HCT116 (cell line): ENCODE results near the gene LDB2. TPM values are rescaled to one million over a fixed set of nuclear protein-coding genes. Genes with fewer than 3 reads are reported as not detected.

Source experiments
- ATAC-seq: fragments of 200-7000 bp; cut with Tn5 transposase; 2 replicates; pipeline ENCODE4 v1.9.1; 2020; ENCODE audit warnings: mild to moderate bottlenecking, moderate library complexity
- BruUV-seq: library from RNA; stranded (reverse); fragments of 400-500 nt; replicated peaks from 2 replicates; lab custom pipeline; 2021; lab: Mats Ljungman, UMichigan
- CTCF ChIA-PET: fragments of 300-600 bp; sonication (Branson Sonifier 250); formaldehyde crosslinking; loops from one replicate; lab custom pipeline; 2021; ENCODE audit warnings: antibody characterized with exemption; lab: Charles Lee
- POLR2A ChIA-PET: fragments of 300-600, 350-600 bp; sonication (Branson Sonifier 250); formaldehyde crosslinking; loops from one replicate; lab custom pipeline; 2021; ENCODE audit warnings: antibody characterized with exemption; lab: Charles Lee
- RAD21 ChIA-PET, 2 experiments: fragments of 300-600 bp; sonication (Branson Sonifier 250); formaldehyde crosslinking; loops; one replicate each; lab custom pipeline; 2023; ENCODE audit warnings: low total read pairs in 2 of 2; ENCODE audit not compliant: uncharacterized antibody in 2 of 2, unreplicated experiment in 2 of 2, low non-redundant PET in 1 of 2; lab: Charles Lee
- DNase-seq: peaks from one replicate; pipeline ENCODE4 v3.0.0-alpha.2; 2010; ENCODE audit warnings: low read depth, low spot score
- H2AFZ ChIP-seq: fragments of 200-600 bp; shearing (Covaris generic), sonication (generic); 2 replicates; pipeline ENCODE4 v1.6.1; 2017; ENCODE audit warnings: low read depth, mixed run types, mixed read lengths, antibody characterized with exemption, low read length; ENCODE audit not compliant: poor library complexity, severe bottlenecking
- H3K27ac ChIP-seq: 2 replicates; pipeline ENCODE4 v1.5.1; 2012; ENCODE audit warnings: low read depth, low read length
- H3K27me3 ChIP-seq: fragments of 200-600 bp; sonication (generic); 2 replicates; pipeline ENCODE4 v1.6.1; 2016; ENCODE audit warnings: mixed run types, low read length, mixed read lengths; ENCODE audit not compliant: insufficient read depth
- H3K36me3 ChIP-seq, 2 experiments: fragments of 200-500 bp in 1 of 2; fragments of 200-600 bp in 1 of 2; sonication (Bioruptor generic) in 1 of 2; sonication (generic) in 1 of 2; 2 replicates each; pipeline versions ENCODE4 v1.5.1 to v1.6.1; 2014 to 2016; ENCODE audit warnings: low read length in 2 of 2, inconsistent platforms in 1 of 2, mixed read lengths in 1 of 2, mixed run types in 1 of 2; ENCODE audit not compliant: insufficient read depth in 2 of 2, control insufficient read depth in 1 of 2
- H3K4me1 ChIP-seq, 2 experiments: fragments of 200-600 bp in 1 of 2; sonication (generic) in 1 of 2; 2 replicates each; pipeline versions ENCODE4 v1.5.1 to v1.6.1; 2012 to 2017; ENCODE audit warnings: low read length in 2 of 2, inconsistent platforms in 1 of 2, mild to moderate bottlenecking in 1 of 2, mixed read lengths in 1 of 2, mixed run types in 1 of 2, moderate library complexity in 1 of 2; ENCODE audit not compliant: insufficient read depth in 2 of 2, control insufficient read depth in 1 of 2
- H3K4me2 ChIP-seq: fragments of 200-600 bp; sonication (generic); 2 replicates; pipeline ENCODE4 v1.6.1; 2017; ENCODE audit warnings: mixed run types, low read length, mixed read lengths
- H3K4me3 ChIP-seq, 2 experiments: fragments of 200-600 bp in 1 of 2; sonication (generic) in 1 of 2; replicated peaks in 1 of 2; 2 replicates each; pipeline ENCODE4 v1.5.1; 2011 to 2016; ENCODE audit warnings: low read length in 2 of 2, control low read depth in 1 of 2, low read depth in 1 of 2, mild to moderate bottlenecking in 1 of 2, mixed read lengths in 1 of 2, mixed run types in 1 of 2
- H3K79me2 ChIP-seq: fragments of 200-600 bp; sonication (generic); 2 replicates; pipeline ENCODE4 v1.6.1; 2017; ENCODE audit warnings: mild to moderate bottlenecking, mixed run types, low read length, moderate library complexity, mixed read lengths; ENCODE audit not compliant: insufficient read depth
- H3K9ac ChIP-seq: fragments of 200-600 bp; sonication (generic); 2 replicates; pipeline ENCODE4 v1.6.1; 2016; ENCODE audit warnings: low read length, mixed read lengths
- H3K9me2 ChIP-seq: fragments of 200-600 bp; sonication (generic), shearing (Covaris generic); 2 replicates; pipeline ENCODE4 v1.6.1; 2017; ENCODE audit warnings: mixed run types, mild to moderate bottlenecking, moderate library complexity; ENCODE audit not compliant: insufficient read depth
- H3K9me3 ChIP-seq, 2 experiments: fragments of 200-500 bp in 1 of 2; fragments of 200-600 bp in 1 of 2; sonication (Bioruptor generic) in 1 of 2; sonication (generic) in 1 of 2; 2 replicates each; pipeline ENCODE4 v1.6.1; 2014 to 2017; ENCODE audit warnings: low read length in 2 of 2, mixed read lengths in 2 of 2, inconsistent platforms in 1 of 2, low read depth in 1 of 2, mild to moderate bottlenecking in 1 of 2, mixed run types in 1 of 2, moderate library complexity in 1 of 2; ENCODE audit not compliant: control insufficient read depth in 1 of 2, insufficient read depth in 1 of 2
- H4K20me1 ChIP-seq: fragments of 200-600 bp; sonication (generic), shearing (Covaris generic); 2 replicates; pipeline ENCODE4 v1.6.1; 2017; ENCODE audit warnings: mixed run types, mild to moderate bottlenecking, moderate library complexity; ENCODE audit not compliant: insufficient read depth
- ELF1 ChIP-seq: IDR thresholded peaks from 2 replicates; pipeline ENCODE4 v1.6.1; 2012; ENCODE audit warnings: low read depth, borderline replicate concordance
- EZH2phosphoT487 ChIP-seq: fragments of 200-600 bp; IDR thresholded peaks from 2 replicates; pipeline ENCODE4 v1.6.1; 2018; ENCODE audit warnings: antibody characterized with exemption, borderline replicate concordance
- POLR2A ChIP-seq: IDR thresholded peaks from 2 replicates; pipeline ENCODE4 v1.7.0; 2011; ENCODE audit warnings: borderline replicate concordance; ENCODE audit not compliant: insufficient read depth, insufficient read length; ENCODE audit errors: extremely low read depth
- REST ChIP-seq: IDR thresholded peaks from 2 replicates; pipeline ENCODE4 v1.6.1; 2012; ENCODE audit warnings: low read depth
- SRF ChIP-seq: IDR thresholded peaks from 2 replicates; pipeline ENCODE4 v1.6.1; 2012; ENCODE audit warnings: low read depth
- TCF7L2 ChIP-seq: IDR thresholded peaks from 2 replicates; pipeline ENCODE4 v1.7.0; 2011; ENCODE audit warnings: borderline replicate concordance, inconsistent platforms; ENCODE audit not compliant: insufficient read depth, insufficient read length; ENCODE audit errors: extremely low read depth
- ZNF274 ChIP-seq: fragments of 200-500 bp; sonication (Bioruptor generic); IDR thresholded peaks from 2 replicates; pipeline ENCODE4 v1.6.1; 2014; ENCODE audit warnings: mild to moderate bottlenecking, low read depth, low read length, inconsistent platforms
- intact Hi-C: fragments of 100-400 bp; cut with micrococcal nuclease; formaldehyde crosslinking; loops from 2 replicates; pipeline ENCODE4 v1.10.0; 2022
- total RNA-seq: library from RNA; stranded (reverse); gene quantifications from one replicate; pipeline ENCODE4 v1.2.1, GENCODE V29; 2021; ENCODE audit not compliant: unreplicated experiment
- TF ChIP-seq, protein P1 (sequence below): IDR thresholded peaks from 2 replicates; pipeline ENCODE4 v1.6.1; 2012
- TF ChIP-seq, protein P2 (sequence below), 3 experiments: fragments of 200-600 bp in 1 of 3; sonication (generic) in 1 of 3; IDR thresholded peaks in 2 of 3; conservative IDR thresholded peaks in 1 of 3; 2 replicates each; pipeline ENCODE4 v1.5.1; 2012 to 2017; ENCODE audit warnings: low read depth in 2 of 3, low read length in 2 of 3, antibody characterized with exemption in 1 of 3, borderline replicate concordance in 1 of 3, control low read depth in 1 of 3, mild to moderate bottlenecking in 1 of 3, mixed read lengths in 1 of 3, mixed run types in 1 of 3, moderate library complexity in 1 of 3; ENCODE audit not compliant: insufficient read depth in 1 of 3

LDB2 gene
- total RNA-seq, 1 experiment from 2014 or later, result 0.12 TPM

GRCh38 chr4:16521156-16521915 is 377.1 kb downstream of the LDB2 start:
- Histone ChIP-seq H3K4me1 (no peaks in the 10 kb centered on the region), H3K79me2 (no peaks in the 10 kb centered on the region), H3K9me2 (no peaks in the 10 kb centered on the region), H3K27ac (no peak overlapping the region), H3K9ac (no peak overlapping the region), H3K36me3 (no peaks in the 10 kb centered on the region), H3K9me3 (no peaks in the 10 kb centered on the region), H4K20me1 (no peaks in the 10 kb centered on the region), H2AFZ (no peak overlapping the region), H3K4me3 (no peak overlapping the region), H3K27me3 (peaks cover 6% of the 10 kb centered on the region; the same call in 1 of the 2 replicates), H3K4me2 (no peak overlapping the region)
- no TSS peak for BruUV-seq
- RAD21 ChIA-PET, result no interaction called here
- no peak for DNase-seq
- POLR2A ChIA-PET, result no interaction called here
- CTCF ChIA-PET, result no interaction called here
- intact Hi-C loops, result no loop called here
- TF ChIP-seq SRF (no peak), EZH2phosphoT487 (no peak), POLR2A (no peak), REST (no peak), ELF1 (no peak), TCF7L2 (no peak), ZNF274 (no peak)
- TF ChIP-seq, protein P1, sequence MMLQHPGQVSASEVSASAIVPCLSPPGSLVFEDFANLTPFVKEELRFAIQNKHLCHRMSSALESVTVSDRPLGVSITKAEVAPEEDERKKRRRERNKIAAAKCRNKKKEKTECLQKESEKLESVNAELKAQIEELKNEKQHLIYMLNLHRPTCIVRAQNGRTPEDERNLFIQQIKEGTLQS, result no peak
- TF ChIP-seq, protein P2, sequence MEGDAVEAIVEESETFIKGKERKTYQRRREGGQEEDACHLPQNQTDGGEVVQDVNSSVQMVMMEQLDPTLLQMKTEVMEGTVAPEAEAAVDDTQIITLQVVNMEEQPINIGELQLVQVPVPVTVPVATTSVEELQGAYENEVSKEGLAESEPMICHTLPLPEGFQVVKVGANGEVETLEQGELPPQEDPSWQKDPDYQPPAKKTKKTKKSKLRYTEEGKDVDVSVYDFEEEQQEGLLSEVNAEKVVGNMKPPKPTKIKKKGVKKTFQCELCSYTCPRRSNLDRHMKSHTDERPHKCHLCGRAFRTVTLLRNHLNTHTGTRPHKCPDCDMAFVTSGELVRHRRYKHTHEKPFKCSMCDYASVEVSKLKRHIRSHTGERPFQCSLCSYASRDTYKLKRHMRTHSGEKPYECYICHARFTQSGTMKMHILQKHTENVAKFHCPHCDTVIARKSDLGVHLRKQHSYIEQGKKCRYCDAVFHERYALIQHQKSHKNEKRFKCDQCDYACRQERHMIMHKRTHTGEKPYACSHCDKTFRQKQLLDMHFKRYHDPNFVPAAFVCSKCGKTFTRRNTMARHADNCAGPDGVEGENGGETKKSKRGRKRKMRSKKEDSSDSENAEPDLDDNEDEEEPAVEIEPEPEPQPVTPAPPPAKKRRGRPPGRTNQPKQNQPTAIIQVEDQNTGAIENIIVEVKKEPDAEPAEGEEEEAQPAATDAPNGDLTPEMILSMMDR (IDR thresholded peaks at IDR 0.05 in 2 of 3, conservative IDR thresholded peaks at IDR 0.05 in 1 of 3; ENCODE audit: borderline replicate concordance in 1 of 3, insufficient read depth in 1 of 3, low read depth in 2 of 3, low read length in 2 of 3), result no peak
- ATAC-seq, result no peak
